WTC11 (cell line): ENCODE measurements around the gene HNRNPM. TPM values are rescaled to one million over a fixed set of nuclear protein-coding genes. Genes with fewer than 3 reads are reported as not detected.

Source experiments
- CREM ChIP-seq: sonication (generic); formaldehyde crosslinking; IDR thresholded peaks from 2 replicates; pipeline ENCODE4 v1.8.1; 2022; ENCODE audit warnings: mild to moderate bottlenecking, missing genetic modification reagents, moderate library complexity
- ELF4 ChIP-seq: sonication (generic); formaldehyde crosslinking; IDR thresholded peaks from 2 replicates; pipeline ENCODE4 v1.8.1; 2022; ENCODE audit warnings: low read depth, mild to moderate bottlenecking, moderate library complexity, missing genetic modification reagents
- FOXP4 ChIP-seq: sonication (generic); formaldehyde crosslinking; IDR thresholded peaks from 2 replicates; pipeline ENCODE4 v1.8.0; 2022; ENCODE audit warnings: mild to moderate bottlenecking, missing genetic modification reagents
- GRHL2 ChIP-seq: fragments of 250-450 bp; sonication (Bioruptor Pico); IDR thresholded peaks from 2 replicates; pipeline ENCODE4 v1.8.0; 2022; ENCODE audit warnings: mild to moderate bottlenecking, moderate library complexity; ENCODE audit not compliant: insufficient replicate concordance, severe bottlenecking
- JAZF1 ChIP-seq: fragments of 250-450 bp; sonication (Bioruptor Pico); IDR thresholded peaks from 2 replicates; pipeline ENCODE4 v1.9.0; 2021; ENCODE audit warnings: moderate library complexity, mild to moderate bottlenecking, inconsistent platforms
- KAT7 ChIP-seq: sonication (generic); formaldehyde crosslinking; IDR thresholded peaks from 2 replicates; pipeline ENCODE4 v1.8.1; 2023; ENCODE audit warnings: missing genetic modification reagents, mild to moderate bottlenecking, borderline replicate concordance
- NFYB ChIP-seq: sonication (generic); formaldehyde crosslinking; conservative IDR thresholded peaks from 2 replicates; pipeline ENCODE4 v1.8.0; 2022; ENCODE audit warnings: low read depth, missing genetic modification reagents
- NR1H2 ChIP-seq: sonication (generic); formaldehyde crosslinking; IDR thresholded peaks from 2 replicates; pipeline ENCODE4 v1.9.0; 2021; ENCODE audit warnings: mild to moderate bottlenecking, moderate library complexity, missing genetic modification reagents
- NR3C1 ChIP-seq: sonication (generic); formaldehyde crosslinking; conservative IDR thresholded peaks from 2 replicates; pipeline ENCODE4 v1.8.1; 2023; ENCODE audit warnings: low read depth, mild to moderate bottlenecking, missing genetic modification reagents
- PREB ChIP-seq: sonication (generic); formaldehyde crosslinking; IDR thresholded peaks from 2 replicates; pipeline ENCODE4 v1.8.1; 2022; ENCODE audit warnings: mild to moderate bottlenecking, missing genetic modification reagents, moderate library complexity, borderline replicate concordance
- PRRX2 ChIP-seq: fragments of 250-450 bp; sonication (Bioruptor Pico); IDR thresholded peaks from 2 replicates; pipeline ENCODE4 v1.8.0; 2021; ENCODE audit warnings: mild to moderate bottlenecking
- SMAD3 ChIP-seq: sonication (generic); formaldehyde crosslinking; IDR thresholded peaks from 2 replicates; pipeline ENCODE4 v1.8.0; 2022; ENCODE audit warnings: missing genetic modification reagents, mild to moderate bottlenecking, borderline replicate concordance
- SMAD4 ChIP-seq: sonication (generic); formaldehyde crosslinking; IDR thresholded peaks from 2 replicates; pipeline ENCODE4 v1.8.0; 2022; ENCODE audit warnings: mild to moderate bottlenecking, missing genetic modification reagents
- TCF7 ChIP-seq: sonication (generic); formaldehyde crosslinking; IDR thresholded peaks from 2 replicates; pipeline ENCODE4 v1.8.0; 2022; ENCODE audit warnings: mild to moderate bottlenecking, low read depth, missing genetic modification reagents, moderate library complexity
- USF2 ChIP-seq: sonication (generic); formaldehyde crosslinking; IDR thresholded peaks from 2 replicates; pipeline ENCODE4 v1.8.1; 2023; ENCODE audit warnings: mild to moderate bottlenecking, missing genetic modification reagents, moderate library complexity
- ZNF317 ChIP-seq: sonication (generic); formaldehyde crosslinking; IDR thresholded peaks from 2 replicates; pipeline ENCODE4 v1.8.1; 2023; ENCODE audit warnings: low read depth, mild to moderate bottlenecking, moderate library complexity, missing genetic modification reagents, borderline replicate concordance
- ZNF416 ChIP-seq: fragments of 250-450 bp; sonication (Bioruptor Pico); IDR thresholded peaks from 2 replicates; pipeline ENCODE4 v1.9.0; 2021; ENCODE audit warnings: mild to moderate bottlenecking, inconsistent platforms
- ZNF423 ChIP-seq: fragments of 250-450 bp; sonication (Bioruptor Pico); IDR thresholded peaks from 2 replicates; pipeline ENCODE4 v2.1.2; 2022; ENCODE audit warnings: mild to moderate bottlenecking, moderate library complexity
- ZNF671 ChIP-seq: fragments of 250-450 bp; sonication (Bioruptor Pico); IDR thresholded peaks from 2 replicates; pipeline ENCODE4 v1.8.0; 2021; ENCODE audit warnings: mild to moderate bottlenecking
- total RNA-seq: library from RNA; stranded (reverse); gene quantifications from 3 replicates; pipeline ENCODE4 v1.2.3, GENCODE V29; 2021
- TF ChIP-seq, protein P1 (sequence below): sonication (generic); formaldehyde crosslinking; IDR thresholded peaks from 2 replicates; pipeline ENCODE4 v1.8.1; 2023; ENCODE audit warnings: mild to moderate bottlenecking, moderate library complexity, missing genetic modification reagents
- TF ChIP-seq, protein P2 (sequence below): sonication (generic); formaldehyde crosslinking; IDR thresholded peaks from 2 replicates; pipeline ENCODE4 v1.8.1; 2022; ENCODE audit warnings: low read depth, missing genetic modification reagents, borderline replicate concordance
- TF ChIP-seq, protein P3 (sequence below): sonication (generic); formaldehyde crosslinking; conservative IDR thresholded peaks from 2 replicates; pipeline ENCODE4 v1.8.1; 2023; ENCODE audit warnings: mild to moderate bottlenecking, low read depth, missing genetic modification reagents, moderate library complexity
- TF ChIP-seq, protein P4 (sequence below): fragments of 250-450 bp; sonication (Bioruptor Pico); IDR thresholded peaks from 2 replicates; pipeline ENCODE4 v1.9.0; 2021; ENCODE audit warnings: moderate library complexity, mild to moderate bottlenecking, inconsistent platforms, borderline replicate concordance
- TF ChIP-seq, protein P5 (sequence below): sonication (generic); formaldehyde crosslinking; IDR thresholded peaks from 2 replicates; pipeline ENCODE4 v1.8.1; 2022; ENCODE audit warnings: low read depth, mild to moderate bottlenecking, moderate library complexity, missing genetic modification reagents, borderline replicate concordance

HNRNPM gene
- total RNA-seq, 1 experiment from 2014 or later = 416 TPM

GRCh38 chr19:8505680-8506401 is 61.1 kb downstream of the HNRNPM start (continued):
- TF ChIP-seq, protein P1, sequence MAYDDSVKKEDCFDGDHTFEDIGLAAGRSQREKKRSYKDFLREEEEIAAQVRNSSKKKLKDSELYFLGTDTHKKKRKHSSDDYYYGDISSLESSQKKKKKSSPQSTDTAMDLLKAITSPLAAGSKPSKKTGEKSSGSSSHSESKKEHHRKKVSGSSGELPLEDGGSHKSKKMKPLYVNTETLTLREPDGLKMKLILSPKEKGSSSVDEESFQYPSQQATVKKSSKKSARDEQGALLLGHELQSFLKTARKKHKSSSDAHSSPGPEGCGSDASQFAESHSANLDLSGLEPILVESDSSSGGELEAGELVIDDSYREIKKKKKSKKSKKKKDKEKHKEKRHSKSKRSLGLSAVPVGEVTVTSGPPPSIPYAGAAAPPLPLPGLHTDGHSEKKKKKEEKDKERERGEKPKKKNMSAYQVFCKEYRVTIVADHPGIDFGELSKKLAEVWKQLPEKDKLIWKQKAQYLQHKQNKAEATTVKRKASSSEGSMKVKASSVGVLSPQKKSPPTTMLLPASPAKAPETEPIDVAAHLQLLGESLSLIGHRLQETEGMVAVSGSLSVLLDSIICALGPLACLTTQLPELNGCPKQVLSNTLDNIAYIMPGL (CRISPR knock-in tag) = peak; percentile 96
- no peak for TF ChIP-seq JAZF1 (CRISPR knock-in tag)
- no peak for TF ChIP-seq ZNF671 (CRISPR knock-in tag)
- TF ChIP-seq SMAD4 (CRISPR knock-in tag) = no peak
- TF ChIP-seq ZNF317 (CRISPR knock-in tag) = no peak
- no peak for TF ChIP-seq SMAD3
- TF ChIP-seq NR1H2 (CRISPR knock-in tag) = no peak
- TF ChIP-seq ZNF416 = no peak
- no peak for TF ChIP-seq PREB (CRISPR knock-in tag)
- no peak for TF ChIP-seq KAT7 (CRISPR knock-in tag)
- TF ChIP-seq, protein P2, sequence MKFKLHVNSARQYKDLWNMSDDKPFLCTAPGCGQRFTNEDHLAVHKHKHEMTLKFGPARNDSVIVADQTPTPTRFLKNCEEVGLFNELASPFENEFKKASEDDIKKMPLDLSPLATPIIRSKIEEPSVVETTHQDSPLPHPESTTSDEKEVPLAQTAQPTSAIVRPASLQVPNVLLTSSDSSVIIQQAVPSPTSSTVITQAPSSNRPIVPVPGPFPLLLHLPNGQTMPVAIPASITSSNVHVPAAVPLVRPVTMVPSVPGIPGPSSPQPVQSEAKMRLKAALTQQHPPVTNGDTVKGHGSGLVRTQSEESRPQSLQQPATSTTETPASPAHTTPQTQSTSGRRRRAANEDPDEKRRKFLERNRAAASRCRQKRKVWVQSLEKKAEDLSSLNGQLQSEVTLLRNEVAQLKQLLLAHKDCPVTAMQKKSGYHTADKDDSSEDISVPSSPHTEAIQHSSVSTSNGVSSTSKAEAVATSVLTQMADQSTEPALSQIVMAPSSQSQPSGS (CRISPR knock-in tag) = no peak
- TF ChIP-seq USF2 (CRISPR knock-in tag) = peak; percentile 76
- TF ChIP-seq NFYB = no peak
- TF ChIP-seq PRRX2 = no peak
- TF ChIP-seq, protein P3, sequence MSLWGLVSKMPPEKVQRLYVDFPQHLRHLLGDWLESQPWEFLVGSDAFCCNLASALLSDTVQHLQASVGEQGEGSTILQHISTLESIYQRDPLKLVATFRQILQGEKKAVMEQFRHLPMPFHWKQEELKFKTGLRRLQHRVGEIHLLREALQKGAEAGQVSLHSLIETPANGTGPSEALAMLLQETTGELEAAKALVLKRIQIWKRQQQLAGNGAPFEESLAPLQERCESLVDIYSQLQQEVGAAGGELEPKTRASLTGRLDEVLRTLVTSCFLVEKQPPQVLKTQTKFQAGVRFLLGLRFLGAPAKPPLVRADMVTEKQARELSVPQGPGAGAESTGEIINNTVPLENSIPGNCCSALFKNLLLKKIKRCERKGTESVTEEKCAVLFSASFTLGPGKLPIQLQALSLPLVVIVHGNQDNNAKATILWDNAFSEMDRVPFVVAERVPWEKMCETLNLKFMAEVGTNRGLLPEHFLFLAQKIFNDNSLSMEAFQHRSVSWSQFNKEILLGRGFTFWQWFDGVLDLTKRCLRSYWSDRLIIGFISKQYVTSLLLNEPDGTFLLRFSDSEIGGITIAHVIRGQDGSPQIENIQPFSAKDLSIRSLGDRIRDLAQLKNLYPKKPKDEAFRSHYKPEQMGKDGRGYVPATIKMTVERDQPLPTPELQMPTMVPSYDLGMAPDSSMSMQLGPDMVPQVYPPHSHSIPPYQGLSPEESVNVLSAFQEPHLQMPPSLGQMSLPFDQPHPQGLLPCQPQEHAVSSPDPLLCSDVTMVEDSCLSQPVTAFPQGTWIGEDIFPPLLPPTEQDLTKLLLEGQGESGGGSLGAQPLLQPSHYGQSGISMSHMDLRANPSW (CRISPR knock-in tag) = no peak
- TF ChIP-seq NR3C1 (CRISPR knock-in tag) = no peak
- peak; percentile 88 for TF ChIP-seq ZNF423 (CRISPR knock-in tag)
- no peak for TF ChIP-seq TCF7
- TF ChIP-seq FOXP4 = peak; percentile 44; the same call in 1 of the 2 replicates
- no peak for TF ChIP-seq CREM (CRISPR knock-in tag)
- TF ChIP-seq GRHL2 (CRISPR knock-in tag) = no peak
- TF ChIP-seq, protein P4, sequence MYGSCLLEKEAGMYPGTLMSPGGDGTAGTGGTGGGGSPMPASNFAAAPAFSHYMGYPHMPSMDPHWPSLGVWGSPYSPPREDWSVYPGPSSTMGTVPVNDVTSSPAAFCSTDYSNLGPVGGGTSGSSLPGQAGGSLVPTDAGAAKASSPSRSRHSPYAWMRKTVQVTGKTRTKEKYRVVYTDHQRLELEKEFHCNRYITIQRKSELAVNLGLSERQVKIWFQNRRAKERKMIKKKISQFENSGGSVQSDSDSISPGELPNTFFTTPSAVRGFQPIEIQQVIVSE = no peak
- TF ChIP-seq, protein P5, sequence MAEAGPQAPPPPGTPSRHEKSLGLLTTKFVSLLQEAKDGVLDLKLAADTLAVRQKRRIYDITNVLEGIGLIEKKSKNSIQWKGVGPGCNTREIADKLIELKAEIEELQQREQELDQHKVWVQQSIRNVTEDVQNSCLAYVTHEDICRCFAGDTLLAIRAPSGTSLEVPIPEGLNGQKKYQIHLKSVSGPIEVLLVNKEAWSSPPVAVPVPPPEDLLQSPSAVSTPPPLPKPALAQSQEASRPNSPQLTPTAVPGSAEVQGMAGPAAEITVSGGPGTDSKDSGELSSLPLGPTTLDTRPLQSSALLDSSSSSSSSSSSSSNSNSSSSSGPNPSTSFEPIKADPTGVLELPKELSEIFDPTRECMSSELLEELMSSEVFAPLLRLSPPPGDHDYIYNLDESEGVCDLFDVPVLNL = no peak
- TF ChIP-seq ELF4 = no peak
